PFSK-1 (cell line): ENCODE results near the gene CNTN4.

Experiments used
- POLR2AphosphoS5 ChIP-seq: IDR thresholded peaks from 2 replicates; pipeline ENCODE4 v1.6.1; 2012; ENCODE audit warnings: low read depth, mild to moderate bottlenecking, control low read depth, low read length, moderate library complexity
- SIN3A ChIP-seq: IDR thresholded peaks from 2 replicates; pipeline ENCODE4 v1.6.1; 2012; ENCODE audit warnings: mild to moderate bottlenecking, low read length, moderate library complexity, borderline replicate concordance; ENCODE audit not compliant: insufficient read depth
- TF ChIP-seq, protein P1 (sequence below), 2 experiments: IDR thresholded peaks; 2 replicates each; pipeline versions ENCODE4 v1.6.1 to v1.8.0; 2011 to 2012; ENCODE audit warnings: low read depth in 2 of 2, low read length in 2 of 2, control low read depth in 1 of 2, inconsistent platforms in 1 of 2, mild to moderate bottlenecking in 1 of 2, moderate library complexity in 1 of 2; ENCODE audit not compliant: insufficient read depth in 1 of 2

- TF ChIP-seq, protein P1, sequence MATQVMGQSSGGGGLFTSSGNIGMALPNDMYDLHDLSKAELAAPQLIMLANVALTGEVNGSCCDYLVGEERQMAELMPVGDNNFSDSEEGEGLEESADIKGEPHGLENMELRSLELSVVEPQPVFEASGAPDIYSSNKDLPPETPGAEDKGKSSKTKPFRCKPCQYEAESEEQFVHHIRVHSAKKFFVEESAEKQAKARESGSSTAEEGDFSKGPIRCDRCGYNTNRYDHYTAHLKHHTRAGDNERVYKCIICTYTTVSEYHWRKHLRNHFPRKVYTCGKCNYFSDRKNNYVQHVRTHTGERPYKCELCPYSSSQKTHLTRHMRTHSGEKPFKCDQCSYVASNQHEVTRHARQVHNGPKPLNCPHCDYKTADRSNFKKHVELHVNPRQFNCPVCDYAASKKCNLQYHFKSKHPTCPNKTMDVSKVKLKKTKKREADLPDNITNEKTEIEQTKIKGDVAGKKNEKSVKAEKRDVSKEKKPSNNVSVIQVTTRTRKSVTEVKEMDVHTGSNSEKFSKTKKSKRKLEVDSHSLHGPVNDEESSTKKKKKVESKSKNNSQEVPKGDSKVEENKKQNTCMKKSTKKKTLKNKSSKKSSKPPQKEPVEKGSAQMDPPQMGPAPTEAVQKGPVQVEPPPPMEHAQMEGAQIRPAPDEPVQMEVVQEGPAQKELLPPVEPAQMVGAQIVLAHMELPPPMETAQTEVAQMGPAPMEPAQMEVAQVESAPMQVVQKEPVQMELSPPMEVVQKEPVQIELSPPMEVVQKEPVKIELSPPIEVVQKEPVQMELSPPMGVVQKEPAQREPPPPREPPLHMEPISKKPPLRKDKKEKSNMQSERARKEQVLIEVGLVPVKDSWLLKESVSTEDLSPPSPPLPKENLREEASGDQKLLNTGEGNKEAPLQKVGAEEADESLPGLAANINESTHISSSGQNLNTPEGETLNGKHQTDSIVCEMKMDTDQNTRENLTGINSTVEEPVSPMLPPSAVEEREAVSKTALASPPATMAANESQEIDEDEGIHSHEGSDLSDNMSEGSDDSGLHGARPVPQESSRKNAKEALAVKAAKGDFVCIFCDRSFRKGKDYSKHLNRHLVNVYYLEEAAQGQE (IDR thresholded peaks at IDR 0.05; ENCODE audit: insufficient read depth in 1 of 2, low read depth in 2 of 2, low read length in 2 of 2) = no peak
- TF ChIP-seq POLR2AphosphoS5 (no peak), SIN3A (no peak)
These were observed 748.6 kb downstream of the CNTN4 start for GRCh38 chr3:2847062-2847841.
